PC-3 (cell line): ENCODE results near the gene ISM1. TPM values are rescaled to one million over a fixed set of nuclear protein-coding genes. Genes with fewer than 3 reads are reported as not detected.

Experiments used
- ATAC-seq: fragments of 200-7000 bp; cut with Tn5 transposase; 2 replicates; pipeline ENCODE4 v1.9.1; 2020; ENCODE audit warnings: mild to moderate bottlenecking, moderate library complexity
- BruUV-seq: library from RNA; stranded (reverse); fragments of 400-500 nt; replicated peaks from 2 replicates; lab custom pipeline; 2021; lab: Mats Ljungman, UMichigan
- CTCF ChIA-PET: fragments of 300-600 bp; sonication (Branson Sonifier 250); formaldehyde crosslinking; loops from one replicate; lab custom pipeline; 2022; ENCODE audit warnings: antibody characterized with exemption; lab: Charles Lee
- POLR2A ChIA-PET: fragments of 300-600 bp; sonication (Branson Sonifier 250); formaldehyde crosslinking; loops from one replicate; lab custom pipeline; 2022; ENCODE audit warnings: antibody characterized with exemption; ENCODE audit not compliant: unreplicated experiment; lab: Charles Lee
- DNase-seq: peaks from one replicate; pipeline ENCODE4 v3.0.0-alpha.2; 2015
- H2AFZ ChIP-seq: fragments of 300-600 bp; sonication (generic); 2 replicates; pipeline ENCODE4 v1.6.0; 2016; ENCODE audit warnings: antibody characterized with exemption, low read length
- H3F3A ChIP-seq: fragments of 300-600 bp; sonication (generic); one replicate; pipeline ENCODE4 v1.6.0; 2017; ENCODE audit warnings: antibody characterized with exemption, low read length, control low read depth, mild to moderate bottlenecking; ENCODE audit not compliant: unreplicated experiment
- H3K27ac ChIP-seq: fragments of 300-600 bp; sonication (generic); 2 replicates; pipeline ENCODE4 v1.5.1; 2016; ENCODE audit warnings: mild to moderate bottlenecking, low read length
- H3K27me3 ChIP-seq: fragments of 300-600 bp; sonication (generic); 2 replicates; pipeline ENCODE4 v1.6.1; 2016; ENCODE audit warnings: low read length, mixed read lengths
- H3K36me3 ChIP-seq: fragments of 300-600 bp; sonication (generic); 2 replicates; pipeline ENCODE4 v1.6.1; 2016; ENCODE audit warnings: low read depth, mixed run types, low read length, mixed read lengths
- H3K4me1 ChIP-seq: fragments of 300-600 bp; sonication (generic); 2 replicates; pipeline ENCODE4 v1.5.1; 2016; ENCODE audit warnings: low read length; ENCODE audit not compliant: insufficient read depth
- H3K4me2 ChIP-seq: fragments of 300-600 bp; sonication (generic); 2 replicates; pipeline ENCODE4 v1.6.0; 2016; ENCODE audit warnings: low read length
- H3K4me3 ChIP-seq: fragments of 300-600 bp; sonication (generic); 2 replicates; pipeline ENCODE4 v1.5.1; 2016; ENCODE audit warnings: mild to moderate bottlenecking, low read length, mixed read lengths
- H3K79me2 ChIP-seq: fragments of 300-600 bp; sonication (generic); 2 replicates; pipeline ENCODE4 v1.6.1; 2017; ENCODE audit warnings: low read length, mixed read lengths
- H3K9ac ChIP-seq: fragments of 300-600 bp; sonication (generic); 2 replicates; pipeline ENCODE4 v1.6.0; 2016; ENCODE audit warnings: mild to moderate bottlenecking, low read length
- H3K9me2 ChIP-seq: fragments of 300-600 bp; sonication (generic); replicated peaks from 2 replicates; pipeline ENCODE4 v1.6.1; 2016; ENCODE audit warnings: mixed run types, low read length, mixed read lengths
- H3K9me3 ChIP-seq: fragments of 300-600 bp; sonication (generic); 2 replicates; pipeline ENCODE4 v1.6.1; 2016; ENCODE audit warnings: low read length, mixed read lengths
- H4K20me1 ChIP-seq: fragments of 300-600 bp; sonication (generic); 2 replicates; pipeline ENCODE4 v1.6.1; 2016; ENCODE audit warnings: low read length, mixed read lengths
- EZH2 ChIP-seq: fragments of 300-600 bp; sonication (generic); IDR thresholded peaks from one replicate; pipeline ENCODE4 v1.6.1; 2017; ENCODE audit warnings: antibody characterized with exemption, mild to moderate bottlenecking, low read length; ENCODE audit not compliant: unreplicated experiment
- EZH2phosphoT487 ChIP-seq: fragments of 300-600 bp; sonication (generic); IDR thresholded peaks from 2 replicates; pipeline ENCODE4 v1.6.1; 2018; ENCODE audit warnings: mild to moderate bottlenecking, antibody characterized with exemption, low read length, borderline replicate concordance
- intact Hi-C: fragments of 100-400 bp; cut with micrococcal nuclease; formaldehyde crosslinking; loops from 2 replicates; pipeline ENCODE4 v1.9.0; 2023
- total RNA-seq: library from RNA; depleted of rRNA; stranded (reverse); fragments of >200 nt; gene quantifications from 2 replicates; pipeline ENCODE4 v1.2.3, GENCODE V29; 2014
- TF ChIP-seq, protein P1 (sequence below): fragments of 300-600 bp; sonication (generic); conservative IDR thresholded peaks from 2 replicates; pipeline ENCODE4 v1.5.1; 2017; ENCODE audit warnings: antibody characterized with exemption, low read depth, mild to moderate bottlenecking, low read length

Gene ISM1
- total RNA-seq, 1 experiment from 2014 or later: not detected

DNA sequence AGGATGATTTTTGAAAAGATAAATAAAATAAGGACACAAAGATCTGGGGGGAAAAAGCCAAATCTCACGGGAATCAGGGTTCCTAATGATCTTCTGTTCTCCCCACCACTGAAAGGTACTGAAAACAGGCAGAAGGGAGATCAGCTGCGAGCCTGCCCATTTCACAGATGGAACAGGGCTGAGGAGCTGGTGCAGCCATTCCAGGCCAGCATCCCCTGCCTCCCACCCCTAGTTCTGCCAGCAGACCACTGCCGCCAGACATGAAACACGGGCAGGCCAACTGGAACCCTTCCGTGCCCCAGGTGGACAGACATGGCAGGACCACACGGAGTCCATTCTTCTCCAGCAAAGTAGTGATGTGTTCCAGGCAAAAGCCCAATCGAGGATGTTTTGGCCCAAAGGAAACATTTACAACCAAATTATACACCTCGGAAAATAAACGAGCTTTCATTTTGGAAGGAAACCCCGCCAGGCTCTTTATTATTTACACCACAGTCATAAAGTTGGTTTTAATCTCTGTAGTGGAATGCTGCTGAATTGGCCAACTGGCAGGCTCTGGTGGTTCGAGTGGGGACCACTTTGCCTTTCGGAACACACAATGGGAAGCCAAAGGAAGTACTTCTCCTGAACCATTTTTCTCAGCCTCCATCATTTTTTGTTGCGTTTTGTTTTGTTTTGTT is 28.2 kb downstream of the ISM1 start:
- intact Hi-C loops: loop anchor here (10.0 kb wide), 1 partner anchor 536 kb away; the partner anchor contains the start of genes ESF1 and NDUFAF5
- no peaks in the 10 kb centered on the region for H4K20me1 ChIP-seq
- H3K9me3 ChIP-seq: no peaks in the 10 kb centered on the region
- H3F3A ChIP-seq: no peaks in the 10 kb centered on the region
- POLR2A ChIA-PET: no interaction called here
- TF ChIP-seq EZH2phosphoT487: no peak
- TF ChIP-seq, protein P1, sequence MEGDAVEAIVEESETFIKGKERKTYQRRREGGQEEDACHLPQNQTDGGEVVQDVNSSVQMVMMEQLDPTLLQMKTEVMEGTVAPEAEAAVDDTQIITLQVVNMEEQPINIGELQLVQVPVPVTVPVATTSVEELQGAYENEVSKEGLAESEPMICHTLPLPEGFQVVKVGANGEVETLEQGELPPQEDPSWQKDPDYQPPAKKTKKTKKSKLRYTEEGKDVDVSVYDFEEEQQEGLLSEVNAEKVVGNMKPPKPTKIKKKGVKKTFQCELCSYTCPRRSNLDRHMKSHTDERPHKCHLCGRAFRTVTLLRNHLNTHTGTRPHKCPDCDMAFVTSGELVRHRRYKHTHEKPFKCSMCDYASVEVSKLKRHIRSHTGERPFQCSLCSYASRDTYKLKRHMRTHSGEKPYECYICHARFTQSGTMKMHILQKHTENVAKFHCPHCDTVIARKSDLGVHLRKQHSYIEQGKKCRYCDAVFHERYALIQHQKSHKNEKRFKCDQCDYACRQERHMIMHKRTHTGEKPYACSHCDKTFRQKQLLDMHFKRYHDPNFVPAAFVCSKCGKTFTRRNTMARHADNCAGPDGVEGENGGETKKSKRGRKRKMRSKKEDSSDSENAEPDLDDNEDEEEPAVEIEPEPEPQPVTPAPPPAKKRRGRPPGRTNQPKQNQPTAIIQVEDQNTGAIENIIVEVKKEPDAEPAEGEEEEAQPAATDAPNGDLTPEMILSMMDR: no peak
- no peak for TF ChIP-seq EZH2
- H3K4me1 ChIP-seq: peaks cover 39% of the 10 kb centered on the region
- H3K27ac ChIP-seq: no peak overlapping the region
- no peak for DNase-seq
- no peaks in the 10 kb centered on the region for H3K79me2 ChIP-seq
- BruUV-seq: no TSS peak
- no peak overlapping the region for H2AFZ ChIP-seq
- peak overlapping the region; percentile 49; the same call in 1 of the 2 replicates for H3K4me2 ChIP-seq
- no peaks in the 10 kb centered on the region for H3K9me2 ChIP-seq
- H3K27me3 ChIP-seq: no peaks in the 10 kb centered on the region
- H3K4me3 ChIP-seq: no peak overlapping the region
- H3K36me3 ChIP-seq: no peaks in the 10 kb centered on the region
- CTCF ChIA-PET: no interaction called here
- ATAC-seq: no peak
- no peak overlapping the region for H3K9ac ChIP-seq

DNA sequence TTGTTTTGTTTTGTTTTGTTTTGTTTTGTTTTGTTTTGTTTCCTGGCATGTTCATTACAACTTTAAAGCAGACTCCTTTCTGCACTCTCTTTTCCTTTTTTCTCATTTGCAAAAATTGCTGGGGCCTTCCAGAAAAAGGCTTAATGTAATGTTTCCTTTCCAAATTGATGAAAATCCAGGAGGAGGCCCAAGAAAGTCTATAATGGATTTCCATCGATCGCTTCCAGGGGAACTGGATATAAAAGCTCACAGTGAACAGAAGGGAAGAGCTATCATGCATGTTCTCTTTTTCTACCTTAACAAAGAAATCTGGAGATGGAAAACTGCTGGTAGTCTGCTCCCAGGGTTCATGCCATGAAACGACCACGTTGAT is 28.7 kb downstream of the ISM1 start:
- no peaks in the 10 kb centered on the region for H4K20me1 ChIP-seq
- TF ChIP-seq EZH2phosphoT487 (no peak), EZH2 (no peak)
- TF ChIP-seq, protein P1: no peak
- H3K27ac ChIP-seq: no peak overlapping the region
- H2AFZ ChIP-seq: no peak overlapping the region
- H3K79me2 ChIP-seq: no peaks in the 10 kb centered on the region
- intact Hi-C loops: loop anchor here (10.0 kb wide), 1 partner anchor 535 kb away; the partner anchor contains the start of genes ESF1 and NDUFAF5
- ChIA-PET CTCF (no interaction called here), POLR2A (no interaction called here)
- no peaks in the 10 kb centered on the region for H3F3A ChIP-seq
- H3K9ac ChIP-seq: no peak overlapping the region
- H3K4me2 ChIP-seq: no peak overlapping the region
- H3K36me3 ChIP-seq: no peaks in the 10 kb centered on the region
- no peaks in the 10 kb centered on the region for H3K9me3 ChIP-seq
- no peaks in the 10 kb centered on the region for H3K27me3 ChIP-seq
- no TSS peak for BruUV-seq
- H3K9me2 ChIP-seq: no peaks in the 10 kb centered on the region
- no peak overlapping the region for H3K4me3 ChIP-seq
- H3K4me1 ChIP-seq: peaks cover 34% of the 10 kb centered on the region
- DNase-seq: no peak
- ATAC-seq: no peak

DNA sequence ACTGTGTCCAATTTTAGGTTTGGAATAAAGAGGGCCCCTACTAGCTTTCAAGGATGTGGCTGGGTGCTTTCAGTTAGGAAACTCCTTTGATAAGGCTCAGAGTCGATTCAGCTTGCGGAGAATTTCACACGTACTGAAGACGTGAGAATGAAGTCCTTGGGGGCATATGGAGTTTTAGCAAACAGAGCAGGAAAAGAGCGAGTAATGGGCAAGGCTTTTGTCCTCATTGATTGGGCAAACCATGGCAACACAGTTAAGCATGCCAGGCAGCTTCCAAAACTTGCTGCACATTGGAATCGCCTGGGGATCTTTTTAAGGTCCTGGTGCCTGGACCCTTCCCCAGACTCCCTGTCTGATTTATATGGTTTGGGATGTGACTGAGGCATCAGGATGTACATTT is 29.2 kb downstream of the ISM1 start:
- H2AFZ ChIP-seq: no peak overlapping the region
- CTCF ChIA-PET: no interaction called here
- no peak for ATAC-seq

More for the DNA sequence above, 29.2 kb downstream of the ISM1 start:
- Histone ChIP-seq H3K9me3 (no peaks in the 10 kb centered on the region), H3K4me3 (no peak overlapping the region), H3K27me3 (no peaks in the 10 kb centered on the region), H3K4me2 (no peak overlapping the region), H3K79me2 (no peaks in the 10 kb centered on the region), H3K9ac (no peak overlapping the region), H3K4me1 (peaks cover 30% of the 10 kb centered on the region), H3K9me2 (no peaks in the 10 kb centered on the region), H3K36me3 (no peaks in the 10 kb centered on the region), H3F3A (no peaks in the 10 kb centered on the region), H3K27ac (no peak overlapping the region), H4K20me1 (no peaks in the 10 kb centered on the region)
- intact Hi-C loops: no loop called here
- POLR2A ChIA-PET: no interaction called here
- TF ChIP-seq, protein P1: no peak
- TF ChIP-seq EZH2 (no peak), EZH2phosphoT487 (no peak)
- no peak for DNase-seq
- BruUV-seq: no TSS peak
